Activated T-cell treated with anti-CD3 and anti-CD28 coated beads, Interleukin-2, amount 50 U/mL, for 1 hour (primary cell): ENCODE measurements around the gene ATOH8.
"Not testable (repeated sequence)": the region's sequence is repeated elsewhere in the genome, so short reads cannot be mapped to it uniquely, and the experiment has no call there.

ENCODE experiments used
- DNase-seq: peaks from one replicate; pipeline ENCODE4 v3.0.0-alpha.2; 2020

The ATOH8 gene

DNA sequence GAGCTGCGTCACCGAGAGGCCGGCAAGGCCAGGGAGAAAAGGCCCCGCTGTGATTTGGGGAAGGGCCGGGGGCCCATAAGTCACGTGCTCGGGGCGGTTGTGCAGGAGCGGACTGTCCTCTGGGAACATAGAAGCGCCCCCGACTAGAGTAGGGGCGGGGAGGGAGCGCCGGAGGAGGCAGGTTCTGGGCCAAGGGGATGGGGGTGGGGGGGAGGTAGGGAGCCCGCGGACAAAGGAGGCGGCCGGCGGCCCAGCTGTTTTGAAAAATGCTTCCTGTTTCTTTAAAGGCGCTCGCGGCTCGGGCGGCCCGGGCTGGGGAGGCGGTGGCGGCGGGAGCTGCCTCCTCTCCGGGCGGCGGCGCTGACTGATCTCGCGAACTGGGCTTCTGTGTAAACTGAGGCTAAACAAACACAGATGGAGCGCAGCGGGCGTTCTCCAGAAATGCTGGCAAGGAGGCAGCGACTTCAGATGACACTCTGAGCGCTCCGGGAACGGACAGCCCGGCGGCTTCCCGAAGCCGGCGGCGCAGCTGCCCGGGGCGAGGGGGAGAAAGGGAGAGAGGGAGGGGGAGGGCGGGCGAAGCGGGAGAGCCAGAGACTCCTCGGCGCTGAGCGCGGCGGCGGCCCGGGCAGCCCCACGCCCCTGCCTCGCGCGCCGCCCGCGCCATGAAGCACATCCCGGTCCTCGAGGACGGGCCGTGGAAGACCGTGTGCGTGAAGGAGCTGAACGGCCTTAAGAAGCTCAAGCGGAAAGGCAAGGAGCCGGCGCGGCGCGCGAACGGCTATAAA is at the start of gene ATOH8:
Gene ATOH8, plus strand, starts transcription at position 467 of the 788 bp plus-strand sequence. Its CDS starts 199 bp downstream, at position 666.
- no peak for DNase-seq

- DNase-seq: no peak
Measured at GRCh38 chr2:85704038-85704437, 49.8 kb upstream of the ATOH8 start.

GRCh38 chr2:85704800-85705679 is 48.8 kb upstream of the ATOH8 start:
- DNase-seq: no peak

- no peak for DNase-seq
Measured at GRCh38 chr2:85705680-85706039, 48.1 kb upstream of the ATOH8 start.

DNA sequence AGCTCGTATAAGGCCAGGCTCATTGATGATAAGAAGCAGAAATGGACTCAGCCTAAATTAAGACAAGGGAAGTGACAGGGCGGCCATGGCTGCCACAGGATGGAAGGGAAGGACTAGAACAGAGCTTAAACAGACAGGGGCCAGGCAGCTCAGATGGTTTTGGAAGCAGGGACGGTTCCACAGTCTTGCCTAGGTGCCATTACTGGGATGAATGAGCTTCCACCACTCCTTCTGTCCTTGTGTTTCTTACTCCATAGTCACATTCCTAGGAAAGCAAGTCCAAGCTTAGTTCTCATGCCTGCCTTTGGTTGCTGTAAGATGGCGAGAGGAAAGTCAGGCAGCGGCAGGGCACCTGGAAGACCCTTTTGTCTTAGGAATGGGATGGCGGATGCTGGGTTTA is 47.7 kb upstream of the ATOH8 start:
- DNase-seq: no peak

DNA sequence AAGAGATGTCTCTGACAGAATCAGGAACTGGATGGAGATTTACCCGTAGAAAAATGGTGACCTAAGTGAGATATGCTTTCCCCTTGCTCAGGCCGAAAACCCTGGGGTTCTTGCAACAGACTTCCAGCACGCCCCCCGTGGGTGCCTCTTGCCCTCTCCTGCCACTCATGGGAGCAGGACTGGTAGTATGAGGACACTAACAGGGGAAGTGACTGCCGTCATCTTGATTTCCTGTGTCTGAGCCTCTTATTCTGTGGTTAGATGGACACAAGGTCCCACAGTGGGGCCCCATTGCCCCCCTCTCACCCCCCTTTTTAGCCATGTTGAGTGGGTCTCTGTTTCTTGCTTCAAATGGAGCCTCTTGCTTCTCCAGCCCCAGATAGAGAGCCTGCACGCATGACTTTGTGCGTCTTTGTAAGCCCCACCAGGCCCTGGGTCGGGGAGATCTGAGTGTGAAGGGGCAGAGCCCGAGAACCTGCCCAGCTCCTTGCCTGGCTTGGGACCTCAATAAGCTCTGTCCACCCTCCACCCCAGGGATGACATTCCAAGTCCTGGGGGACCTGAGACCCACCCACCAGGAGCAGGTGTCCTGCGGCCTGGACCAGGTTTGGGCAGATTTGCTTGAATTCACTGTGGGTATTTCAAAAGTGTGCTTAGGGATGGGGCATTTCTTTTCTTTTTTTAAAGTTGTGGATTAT is 47.0 kb upstream of the ATOH8 start:
- no peak for DNase-seq

- no peak for DNase-seq
Measured at GRCh38 chr2:85707304-85707703, 46.5 kb upstream of the ATOH8 start.

- no peak for DNase-seq
Measured at GRCh38 chr2:85708641-85709040, 45.1 kb upstream of the ATOH8 start.

DNA sequence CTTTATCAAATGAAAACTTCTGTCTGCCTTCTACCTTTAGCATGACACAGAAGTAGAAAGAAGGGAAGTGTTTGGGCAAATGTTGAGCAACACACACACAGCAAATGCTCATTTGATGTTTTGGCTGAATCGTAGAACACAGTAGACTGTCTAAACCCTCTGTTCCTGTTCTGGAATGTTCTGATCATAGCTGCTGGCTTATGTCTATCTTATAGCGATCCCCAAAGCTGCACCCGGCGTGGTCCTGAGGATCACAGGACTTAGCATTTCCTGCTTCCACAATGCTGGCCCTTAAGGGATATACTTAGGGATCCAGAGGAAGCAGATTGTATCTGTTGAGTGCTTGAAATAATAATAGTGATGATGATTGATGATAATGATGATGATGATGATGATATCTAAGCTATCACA is 44.4 kb upstream of the ATOH8 start:
- DNase-seq: no peak

GRCh38 chr2:85710687-85711577 is 42.9 kb upstream of the ATOH8 start:
- no peak for DNase-seq

DNA sequence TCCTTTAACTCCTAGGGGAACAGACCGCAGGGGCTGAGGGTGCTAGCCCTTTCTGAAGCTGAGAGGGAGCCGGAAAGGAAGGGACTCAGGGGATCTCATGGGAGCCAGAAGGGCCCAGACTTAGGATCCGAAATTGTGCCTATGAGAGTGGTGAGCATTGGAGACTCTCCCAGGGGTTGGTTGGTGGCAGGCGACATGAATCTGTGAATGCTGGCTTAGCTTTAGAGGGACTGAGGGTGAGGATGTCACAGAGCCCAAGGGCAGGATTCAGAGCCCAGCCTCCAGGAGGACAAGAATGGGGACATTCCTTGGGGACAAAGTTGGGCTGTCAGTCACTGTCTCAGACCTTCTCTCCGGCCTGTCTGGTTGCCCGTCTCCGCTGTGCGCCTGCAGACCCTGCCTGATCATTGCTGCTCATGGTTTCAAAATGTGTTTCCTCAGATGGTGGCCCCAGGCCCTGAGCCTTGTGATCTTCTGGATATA is 42.2 kb upstream of the ATOH8 start:
- no peak for DNase-seq

- DNase-seq: no peak
Measured at GRCh38 chr2:85712336-85712735, 41.5 kb upstream of the ATOH8 start.

DNA sequence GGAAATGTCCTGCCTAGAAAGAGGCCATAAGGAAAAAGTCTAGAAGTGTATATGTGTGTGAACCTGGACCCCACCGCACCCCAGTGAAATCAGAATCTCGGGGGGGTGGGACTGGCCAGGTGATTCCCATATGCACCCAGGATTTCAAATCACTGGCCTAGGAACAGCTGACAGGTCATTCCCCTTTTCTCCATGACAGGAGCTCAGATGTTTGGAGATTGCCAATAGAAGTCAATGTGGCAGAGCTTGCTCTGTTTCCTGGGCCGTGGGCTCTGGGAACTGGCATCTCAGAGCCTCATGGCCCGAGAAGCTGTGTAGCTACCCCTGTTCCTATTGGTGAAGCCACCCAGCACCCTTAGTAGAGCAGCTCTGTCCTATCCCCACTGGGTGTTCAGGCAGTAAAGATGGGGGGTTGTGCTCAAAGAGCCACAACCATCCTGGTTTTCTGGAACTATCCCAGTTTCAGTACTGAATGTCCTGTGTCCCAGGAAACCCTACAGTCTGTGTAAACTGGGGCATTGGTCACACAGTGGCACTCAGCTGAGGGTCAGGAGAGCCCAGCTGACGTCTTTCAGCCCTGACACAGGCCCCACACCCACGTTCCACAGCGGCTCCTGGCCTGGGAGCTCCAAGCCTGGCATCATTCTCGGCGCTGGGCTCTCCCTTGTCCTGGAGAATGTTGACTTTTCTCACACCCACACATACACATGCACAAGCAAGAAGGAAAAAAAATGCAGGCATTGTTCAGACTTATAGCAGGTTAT is 40.8 kb upstream of the ATOH8 start:
- no peak for DNase-seq

- no peak for DNase-seq
Measured at GRCh38 chr2:85713836-85714235, 40.0 kb upstream of the ATOH8 start.

GRCh38 chr2:85714421-85714820 is 39.4 kb upstream of the ATOH8 start:
- DNase-seq: not testable (repeated sequence)

- no peak for DNase-seq
Measured at GRCh38 chr2:85714841-85715240, 39.0 kb upstream of the ATOH8 start.

DNA sequence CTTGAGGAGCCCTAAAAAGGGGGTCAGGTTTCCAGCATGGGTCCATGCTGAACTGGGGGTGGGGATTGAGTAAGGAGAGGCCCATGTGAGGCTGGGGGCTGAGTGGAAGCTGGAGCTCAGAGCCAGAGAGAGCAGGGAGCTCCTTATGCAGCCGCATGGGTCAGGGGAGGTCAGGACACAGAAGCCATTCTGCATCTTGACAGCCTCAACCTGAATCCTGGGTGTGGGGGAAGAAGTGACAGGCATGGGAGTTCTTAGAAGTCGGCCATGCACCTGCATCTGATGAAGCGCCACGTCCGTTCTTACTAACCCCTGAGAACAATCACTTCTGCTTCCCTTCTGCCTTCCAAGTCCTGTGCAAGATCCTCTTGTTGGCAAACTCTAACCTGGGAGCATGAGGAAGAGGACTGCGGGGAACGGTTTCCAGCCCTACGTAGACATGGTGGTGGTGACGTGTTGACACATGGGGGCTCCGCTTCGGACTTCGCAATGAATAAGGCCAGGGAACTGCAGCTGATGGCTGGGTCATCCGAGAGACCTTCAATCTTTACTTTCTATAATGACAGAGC is 37.4 kb upstream of the ATOH8 start:
- no peak for DNase-seq

DNA sequence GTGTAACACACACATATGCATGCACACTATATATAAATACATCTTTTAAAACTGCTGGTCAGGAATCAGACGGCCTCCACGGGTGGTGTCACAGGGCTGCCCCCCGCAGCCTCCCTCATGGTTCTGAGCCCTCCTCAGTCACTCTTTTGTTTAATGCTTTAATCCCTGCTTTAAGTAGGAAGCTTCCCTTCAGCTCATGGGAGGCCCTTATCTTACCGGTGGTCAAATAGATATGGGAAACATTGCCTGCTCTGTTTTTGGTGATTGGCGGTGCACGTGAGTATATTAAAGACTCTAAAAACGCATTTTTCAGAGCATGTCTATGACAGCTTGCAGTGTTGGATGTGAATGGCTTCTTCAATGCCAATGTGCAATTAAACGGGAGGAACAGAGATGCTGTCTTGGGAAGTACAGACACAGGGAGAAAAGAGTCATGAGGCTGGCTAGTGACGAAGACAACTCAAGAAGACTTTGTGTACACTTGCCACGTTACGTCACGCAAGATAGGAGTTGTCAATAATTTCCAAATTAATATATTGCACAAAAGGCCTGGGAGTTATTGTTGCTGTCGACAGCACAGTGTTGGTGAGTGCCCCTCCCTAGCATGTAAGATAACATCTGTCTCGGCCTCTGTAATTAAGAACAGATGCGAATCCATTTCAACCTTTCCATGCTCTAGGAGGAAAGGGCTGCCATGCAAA is 36.3 kb upstream of the ATOH8 start:
- DNase-seq: no peak

- DNase-seq: no peak
Measured at GRCh38 chr2:85718009-85718391, 35.8 kb upstream of the ATOH8 start.

DNA sequence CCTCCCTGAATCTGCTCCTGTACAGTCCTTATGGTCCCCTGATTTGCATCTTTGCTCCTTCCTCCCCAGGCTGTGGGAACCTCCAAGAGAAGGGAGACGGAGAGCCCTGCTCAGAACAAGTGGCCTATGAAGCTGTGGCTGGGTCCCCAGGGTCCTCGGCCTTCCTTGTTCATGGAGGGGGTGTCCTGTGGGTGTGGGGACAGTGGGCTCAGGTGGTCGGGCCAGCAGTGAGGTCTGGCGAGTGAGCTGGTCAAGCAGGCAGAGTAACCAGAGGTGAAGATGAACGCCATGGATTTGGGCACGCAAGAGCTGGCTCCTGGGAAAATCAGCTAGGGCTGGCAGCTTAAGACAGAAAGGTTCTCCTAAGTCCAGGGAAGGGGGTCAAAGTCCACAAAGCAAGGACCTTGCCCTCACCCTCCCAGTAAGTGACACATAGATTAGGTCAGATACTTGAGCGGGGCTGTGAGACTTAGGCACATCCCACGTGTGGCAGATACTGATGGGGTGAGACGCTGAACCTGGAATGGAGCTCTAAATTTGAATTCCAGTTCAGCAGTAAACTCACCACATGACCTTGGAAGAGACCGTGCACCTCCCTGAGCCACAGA is 34.8 kb upstream of the ATOH8 start:
- DNase-seq: no peak
